Urinary bladder (tissue), 4 donors: ENCODE results near the gene TTC19. TPM values are rescaled to one million over a fixed set of nuclear protein-coding genes. Genes with fewer than 3 reads are reported as not detected.
"Not testable (repeated sequence)": the region's sequence is repeated elsewhere in the genome, so short reads cannot be mapped to it uniquely, and the experiment has no call there.

Experiments used
- DNase-seq: peaks from one replicate; pipeline ENCODE4 v3.0.0-alpha.2; 2015; ENCODE audit errors: extremely low spot score
- H3K27ac ChIP-seq: one replicate; pipeline ENCODE4 v1.5.1; 2013; ENCODE audit warnings: low read depth, mild to moderate bottlenecking, moderate library complexity
- H3K36me3 ChIP-seq: one replicate; pipeline ENCODE4 v1.6.1; 2013; ENCODE audit warnings: mild to moderate bottlenecking, moderate library complexity; ENCODE audit not compliant: insufficient read depth
- H3K4me1 ChIP-seq: one replicate; pipeline ENCODE4 v1.6.1; 2013; ENCODE audit warnings: mild to moderate bottlenecking, moderate library complexity; ENCODE audit not compliant: insufficient read depth
- H3K4me3 ChIP-seq: one replicate; pipeline ENCODE4 v1.5.1; 2013; ENCODE audit warnings: low read depth, low read length
- WGBS: extraction: QIAGEN DNeasy Blood & Tissue Kit; methylation state at CpG from one replicate; pipeline ENCODE4 v1.1.7; 2013; 5-methylcytosine and 5-hydroxymethylcytosine counted together
- polyA plus RNA-seq: library from polyadenylated mRNA; stranded (reverse); fragments of 200-250 nt; gene quantifications from one replicate; pipeline ENCODE4 v1.2.3, GENCODE V29; 2013
- total RNA-seq: library from RNA; depleted of rRNA; stranded (reverse); fragments of >200 nt; gene quantifications from one replicate; pipeline ENCODE4 v1.2.3, GENCODE V29; 2014
- donor health status: healthy with polysubstance abuse.
- donor health status: healthy.

The TTC19 gene
- total and polyA plus RNA-seq, 2 donors = 17.3 to 32.7 TPM

DNA sequence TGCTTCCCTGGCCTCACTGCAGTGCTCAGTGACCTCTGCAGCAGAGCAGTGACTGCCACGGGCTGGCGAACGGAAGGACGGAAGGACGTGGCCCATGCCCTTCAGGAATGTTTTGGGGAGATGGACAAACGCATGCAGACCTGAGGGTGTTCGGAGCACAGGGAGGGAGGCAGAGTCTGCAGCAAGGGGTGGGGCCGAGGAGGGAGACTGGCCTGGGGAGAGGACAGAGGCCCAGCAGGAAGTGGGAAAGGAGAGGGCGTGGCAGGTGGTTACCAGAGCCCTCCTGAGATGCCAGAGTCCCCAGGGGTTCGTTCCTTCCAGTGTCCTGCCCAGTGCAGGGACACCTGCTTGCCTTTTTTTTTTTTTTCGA, 32.8 kb upstream of the TTC19 start:
- 60% methylated on average over 11 of the region's 11 CpGs for WGBS
- no peak for DNase-seq

DNA sequence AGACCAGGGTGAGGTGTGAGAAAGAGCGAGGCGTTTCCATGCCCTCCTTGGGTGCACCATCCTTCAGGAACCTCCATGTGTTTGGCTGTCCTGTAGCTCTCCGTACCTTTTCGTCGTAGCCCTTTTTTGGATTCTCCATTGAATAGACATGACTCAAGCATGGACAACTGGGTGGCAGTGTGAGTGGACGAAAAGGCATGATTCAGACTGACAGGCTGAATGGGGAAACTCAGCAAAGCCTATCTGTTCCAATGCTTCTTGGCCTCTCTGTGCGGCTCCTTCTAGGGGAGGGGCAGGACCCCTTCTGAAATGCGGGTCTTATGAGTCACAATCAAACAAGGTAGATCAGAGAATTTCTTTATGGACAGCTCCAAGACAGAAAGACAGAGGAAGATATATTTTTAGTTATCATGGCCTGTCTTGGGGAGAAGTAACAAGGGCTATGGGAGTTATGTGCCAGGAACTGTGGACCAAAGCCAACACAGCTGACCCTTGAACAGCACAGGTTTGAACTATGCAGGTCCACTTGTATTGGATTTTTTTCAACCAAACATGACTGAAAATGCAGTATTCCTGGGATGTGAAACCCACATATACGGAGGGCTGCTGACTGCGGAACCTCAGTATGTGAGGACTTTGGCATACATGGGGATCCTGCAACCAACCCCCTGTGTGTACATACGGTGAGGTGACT, 31.8 kb upstream of the TTC19 start:
- Histone ChIP-seq H3K27ac (no peak overlapping the region), H3K36me3 (no peaks in the 10 kb centered on the region), H3K4me1 (no peaks in the 10 kb centered on the region), H3K4me3 (no peak overlapping the region)
- WGBS = 92% methylated on average over 11 of the region's 11 CpGs
- DNase-seq = no peak

More for the DNA sequence above, 32.8 kb upstream of the TTC19 start:
- Histone ChIP-seq H3K36me3 (no peaks in the 10 kb centered on the region), H3K4me1 (no peaks in the 10 kb centered on the region), H3K27ac (no peak overlapping the region), H3K4me3 (no peak overlapping the region)

DNA sequence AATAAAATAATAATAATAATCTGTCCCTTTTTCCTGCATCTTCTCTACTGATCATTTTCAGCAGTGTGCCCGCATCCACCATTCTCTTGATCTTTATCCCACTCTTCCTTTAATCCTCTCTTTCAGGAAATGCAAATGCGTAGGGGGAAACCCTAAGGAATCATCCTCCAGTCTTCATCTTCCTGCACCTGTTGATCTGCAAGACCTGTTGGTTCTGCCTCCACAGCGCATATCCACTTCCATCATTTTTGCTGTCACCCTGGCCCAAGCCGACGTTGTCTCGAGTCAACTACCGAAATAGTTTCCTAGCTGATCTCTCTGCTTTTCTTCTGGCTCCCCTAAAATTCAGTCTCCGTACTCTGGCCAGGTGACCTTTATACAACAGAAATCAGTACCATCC, 30.2 kb upstream of the TTC19 start:
- WGBS = 97% methylated on average over 8 of the region's 8 CpGs
- Histone ChIP-seq H3K36me3 (no peaks in the 10 kb centered on the region), H3K4me3 (no peak overlapping the region), H3K27ac (no peak overlapping the region), H3K4me1 (no peaks in the 10 kb centered on the region)
- no peak for DNase-seq

DNA sequence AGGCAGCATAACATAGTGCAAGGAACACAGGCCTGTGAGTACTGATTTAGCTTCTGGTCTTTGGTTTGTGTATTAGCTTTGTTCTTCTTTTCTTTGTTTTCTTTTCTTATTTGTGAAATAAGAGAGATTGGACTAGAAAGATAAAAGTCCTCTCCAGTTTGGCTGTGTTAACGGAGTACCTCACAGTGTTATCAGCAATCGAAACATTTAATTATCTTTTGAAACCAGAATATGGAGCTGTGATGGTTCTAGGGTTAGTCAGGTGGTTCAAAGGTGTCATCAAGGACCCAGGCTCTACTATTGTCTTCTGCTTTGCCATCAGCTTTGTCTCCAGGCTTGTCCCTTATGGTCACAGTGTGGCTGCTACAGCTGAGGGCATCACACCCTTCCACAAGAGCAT, 29.1 kb upstream of the TTC19 start:
- Histone ChIP-seq H3K4me3 (no peak overlapping the region), H3K27ac (no peak overlapping the region), H3K36me3 (no peaks in the 10 kb centered on the region), H3K4me1 (no peaks in the 10 kb centered on the region)
- no peak for DNase-seq
- 96% methylated on average over 2 of the region's 2 CpGs for WGBS

DNA sequence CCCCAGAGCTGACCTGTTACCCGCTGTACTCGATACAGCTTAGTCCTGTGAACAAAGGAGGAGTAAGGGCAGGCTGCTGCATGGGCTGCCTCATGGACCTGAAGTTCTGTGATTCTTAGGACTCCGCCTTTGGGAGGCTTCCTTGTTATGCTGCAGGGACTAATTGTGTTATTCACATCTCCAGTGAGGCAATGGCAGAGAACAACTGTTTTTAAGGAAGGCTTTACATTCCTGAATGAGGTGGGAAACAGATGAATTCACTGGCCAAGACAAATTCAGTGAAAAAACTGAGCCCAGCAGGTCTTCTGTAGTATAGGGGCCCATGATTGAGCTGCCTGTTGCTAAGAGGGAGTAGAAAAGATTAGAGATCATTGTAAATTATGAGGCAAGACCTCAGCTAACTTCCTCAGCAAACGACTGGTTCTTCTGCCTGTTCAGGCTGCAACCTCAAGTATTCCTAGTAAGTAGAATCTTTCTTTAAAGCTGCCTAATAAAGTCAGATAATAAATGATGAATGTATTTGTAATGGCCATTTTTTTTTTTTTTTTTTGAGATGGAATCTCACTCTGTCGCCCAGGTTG, 28.4 kb upstream of the TTC19 start:
- Histone ChIP-seq H3K27ac (no peak overlapping the region), H3K4me1 (no peaks in the 10 kb centered on the region), H3K36me3 (no peaks in the 10 kb centered on the region), H3K4me3 (no peak overlapping the region)
- DNase-seq = no peak
- WGBS = 78% methylated on average over 5 of the region's 5 CpGs

DNA sequence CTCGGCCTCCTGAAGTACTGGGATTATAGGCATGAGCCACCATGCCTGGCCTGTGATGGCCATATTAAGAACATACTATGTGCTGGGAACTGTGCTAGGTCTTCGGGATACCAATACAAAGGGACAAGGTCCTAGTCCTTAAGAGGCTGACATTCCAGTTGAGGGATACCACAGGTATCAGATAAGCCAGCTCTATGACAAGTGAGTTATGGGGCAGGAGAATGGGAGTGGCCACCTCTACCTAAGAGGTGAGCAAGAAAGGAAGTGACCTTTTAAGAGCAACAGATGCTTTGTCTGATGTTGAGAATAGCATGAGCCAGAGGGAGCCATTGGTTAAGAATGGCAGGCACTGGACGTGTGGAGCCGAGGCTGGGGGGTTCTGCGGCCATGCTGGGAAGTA, 27.7 kb upstream of the TTC19 start:
- H3K4me3 ChIP-seq = no peak overlapping the region
- peaks cover 3% of the 10 kb centered on the region for H3K36me3 ChIP-seq
- no peaks in the 10 kb centered on the region for H3K4me1 ChIP-seq
- DNase-seq = no peak
- no peak overlapping the region for H3K27ac ChIP-seq
- WGBS = 93% methylated on average over 5 of the region's 5 CpGs

DNA sequence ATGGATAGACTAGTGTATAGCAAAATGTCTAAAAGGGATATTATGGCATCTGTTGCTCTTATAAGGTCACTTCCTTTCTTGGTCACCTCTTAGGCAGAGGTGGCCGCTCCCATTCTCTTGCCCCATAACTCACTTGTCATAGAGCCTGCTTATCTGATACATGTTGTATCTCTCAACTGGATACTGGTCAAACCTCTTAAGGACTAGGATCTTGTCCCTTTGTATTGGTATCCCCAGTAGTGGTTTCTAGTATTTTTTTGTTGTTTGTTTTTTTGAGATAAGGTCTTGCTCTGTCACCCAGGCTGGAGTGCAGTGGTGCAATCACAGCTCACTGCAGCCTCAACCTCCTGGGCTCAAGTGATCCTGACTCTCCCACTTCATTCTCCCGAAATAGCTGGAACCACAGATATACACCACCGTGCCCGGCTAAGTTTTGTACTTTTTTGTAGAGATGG, 27.1 kb upstream of the TTC19 start:
- Histone ChIP-seq H3K4me1 (no peaks in the 10 kb centered on the region), H3K4me3 (no peak overlapping the region), H3K27ac (no peak overlapping the region), H3K36me3 (peaks cover 3% of the 10 kb centered on the region)
- no peak for DNase-seq
- 95% methylated on average over 4 of the region's 4 CpGs for WGBS

DNA sequence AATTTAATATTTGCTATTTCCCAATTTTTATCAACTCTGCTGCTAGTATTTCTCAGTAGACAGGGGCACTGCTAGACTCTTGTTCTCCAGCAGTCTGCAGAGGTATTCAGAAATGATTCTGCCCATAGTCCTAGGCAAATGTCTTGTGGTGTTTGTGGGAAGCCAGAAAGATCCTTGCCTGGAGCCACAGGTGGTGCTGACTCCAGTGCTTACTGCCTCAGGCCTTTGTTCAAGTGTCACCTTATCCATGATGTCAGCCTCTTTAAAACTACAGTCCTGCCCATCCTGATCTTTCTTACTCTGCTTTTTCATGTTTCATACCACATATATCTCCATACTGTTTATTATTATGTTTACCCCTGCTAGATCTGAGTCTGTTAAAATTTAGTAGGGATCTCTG, 26.6 kb upstream of the TTC19 start:
- H3K27ac ChIP-seq = no peak overlapping the region
- no peak overlapping the region for H3K4me3 ChIP-seq

DNA sequence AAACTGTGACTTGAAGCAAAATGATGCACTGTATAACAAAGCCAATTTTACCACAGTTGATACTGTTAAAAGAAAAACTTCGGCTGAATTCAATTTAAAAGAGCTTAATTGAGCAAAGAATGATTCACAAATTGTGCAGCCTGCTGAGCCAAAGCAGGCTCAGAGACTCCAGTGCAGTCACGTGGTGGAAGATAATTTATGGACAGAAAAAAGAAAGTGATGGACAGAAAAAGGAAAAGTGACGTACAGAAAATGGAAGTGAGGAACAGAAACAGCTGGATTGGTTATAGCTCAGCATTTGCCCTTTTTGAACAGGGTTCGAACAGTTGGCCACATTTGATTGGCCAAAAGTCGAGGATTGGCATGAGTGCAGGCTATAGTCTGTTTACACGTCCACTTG, 25.8 kb upstream of the TTC19 start:
- Histone ChIP-seq H3K4me3 (no peak overlapping the region), H3K36me3 (peaks cover 3% of the 10 kb centered on the region), H3K27ac (no peak overlapping the region), H3K4me1 (no peaks in the 10 kb centered on the region)
- 87% methylated on average over 6 of the region's 6 CpGs for WGBS
- DNase-seq = no peak

More for the DNA sequence above, 26.6 kb upstream of the TTC19 start:
- no peak for DNase-seq
- no peaks in the 10 kb centered on the region for H3K4me1 ChIP-seq
- H3K36me3 ChIP-seq = peaks cover 3% of the 10 kb centered on the region

DNA sequence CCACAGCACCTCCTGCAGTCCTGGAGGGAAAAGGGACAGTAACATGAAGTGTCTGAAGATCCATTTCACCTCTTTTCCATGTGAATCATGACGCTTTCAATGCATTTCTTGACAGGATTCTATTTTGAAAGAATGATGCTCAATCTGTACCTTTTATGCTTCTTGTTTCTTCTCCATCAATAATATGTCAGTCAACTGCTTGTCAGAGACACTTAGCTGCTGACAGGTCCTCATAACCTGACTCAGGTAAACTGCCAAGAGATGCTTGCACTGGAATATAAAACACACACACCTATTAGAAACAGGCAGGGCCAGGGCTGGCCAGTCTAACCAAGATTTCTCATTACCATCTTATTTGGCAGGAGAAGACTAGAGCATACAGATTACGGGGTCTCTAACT, 21.7 kb upstream of the TTC19 start:
- Histone ChIP-seq H3K4me1 (no peaks in the 10 kb centered on the region), H3K4me3 (no peak overlapping the region), H3K27ac (no peak overlapping the region), H3K36me3 (peaks cover 3% of the 10 kb centered on the region)
- WGBS = 96% methylated on average over 2 of the region's 2 CpGs
- DNase-seq = no peak

DNA sequence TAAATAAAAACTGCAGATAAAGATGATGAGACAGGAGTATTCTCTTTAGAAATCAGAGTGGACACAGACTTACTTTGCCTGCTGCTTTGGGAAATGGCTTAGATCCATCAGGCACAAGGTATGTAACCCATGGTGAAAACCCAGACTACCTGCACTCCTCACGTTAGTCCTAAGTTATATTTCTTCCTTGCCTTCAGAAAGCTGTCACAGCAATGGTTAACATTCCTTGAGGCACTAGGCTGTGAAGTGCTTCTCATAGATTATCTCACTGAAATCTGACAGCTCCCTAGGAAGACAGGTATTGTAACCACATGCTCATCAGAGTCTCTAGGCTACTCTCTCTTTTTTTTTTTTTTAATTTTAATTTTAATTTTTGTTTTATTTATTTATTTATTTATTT, 21.0 kb upstream of the TTC19 start:
- peaks cover 3% of the 10 kb centered on the region for H3K36me3 ChIP-seq
- H3K27ac ChIP-seq = no peak overlapping the region
- no peak overlapping the region for H3K4me3 ChIP-seq
- H3K4me1 ChIP-seq = no peaks in the 10 kb centered on the region
- no peak for DNase-seq
- WGBS = 88% methylated on average over 1 of the region's 1 CpG

DNA sequence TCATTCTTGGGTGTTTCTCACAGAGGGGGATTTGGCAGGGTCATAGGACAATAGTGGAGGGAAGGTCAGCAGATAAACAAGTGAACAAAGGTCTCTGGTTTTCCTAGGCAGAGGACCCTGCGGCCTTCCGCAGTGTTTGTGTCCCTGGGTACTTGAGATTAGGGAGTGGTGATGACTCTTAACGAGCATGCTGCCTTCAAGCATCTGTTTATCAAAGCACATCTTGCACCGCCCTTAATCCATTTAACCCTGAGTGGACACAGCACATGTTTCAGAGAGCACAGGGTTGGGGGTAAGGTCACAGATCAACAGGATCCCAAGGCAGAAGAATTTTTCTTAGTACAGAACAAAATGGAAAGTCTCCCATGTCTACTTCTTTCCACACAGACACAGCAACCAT, 20.6 kb upstream of the TTC19 start:
- not testable (repeated sequence) for H3K4me1 ChIP-seq, DNase-seq, H3K36me3 ChIP-seq, H3K27ac ChIP-seq, H3K4me3 ChIP-seq
- WGBS = 73% methylated on average over 2 of the region's 4 CpGs

DNA sequence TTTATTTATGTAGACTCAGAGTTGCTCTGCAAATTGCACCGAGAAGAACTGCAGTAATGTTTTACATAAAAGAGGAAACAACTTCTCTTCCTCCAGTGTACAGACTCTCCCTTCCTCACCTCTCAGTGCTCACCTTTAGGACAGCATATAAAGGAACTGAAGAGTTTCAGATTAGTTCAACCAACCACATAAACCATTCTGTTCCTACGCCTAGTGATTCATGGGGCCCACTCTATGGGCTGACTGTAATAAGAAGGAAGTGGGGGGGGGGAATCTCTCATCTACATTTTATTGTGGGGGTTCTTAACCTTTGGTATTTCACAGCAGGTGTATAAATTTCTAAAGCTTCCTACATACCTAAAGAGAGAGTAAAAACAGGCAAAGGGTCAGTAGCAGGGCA, 18.4 kb upstream of the TTC19 start:
- H3K4me1 ChIP-seq = no peaks in the 10 kb centered on the region
- H3K27ac ChIP-seq = no peak overlapping the region
- WGBS = 63% methylated on average over 2 of the region's 2 CpGs
- peaks cover 3% of the 10 kb centered on the region for H3K36me3 ChIP-seq
- H3K4me3 ChIP-seq = no peak overlapping the region
- DNase-seq = no peak

DNA sequence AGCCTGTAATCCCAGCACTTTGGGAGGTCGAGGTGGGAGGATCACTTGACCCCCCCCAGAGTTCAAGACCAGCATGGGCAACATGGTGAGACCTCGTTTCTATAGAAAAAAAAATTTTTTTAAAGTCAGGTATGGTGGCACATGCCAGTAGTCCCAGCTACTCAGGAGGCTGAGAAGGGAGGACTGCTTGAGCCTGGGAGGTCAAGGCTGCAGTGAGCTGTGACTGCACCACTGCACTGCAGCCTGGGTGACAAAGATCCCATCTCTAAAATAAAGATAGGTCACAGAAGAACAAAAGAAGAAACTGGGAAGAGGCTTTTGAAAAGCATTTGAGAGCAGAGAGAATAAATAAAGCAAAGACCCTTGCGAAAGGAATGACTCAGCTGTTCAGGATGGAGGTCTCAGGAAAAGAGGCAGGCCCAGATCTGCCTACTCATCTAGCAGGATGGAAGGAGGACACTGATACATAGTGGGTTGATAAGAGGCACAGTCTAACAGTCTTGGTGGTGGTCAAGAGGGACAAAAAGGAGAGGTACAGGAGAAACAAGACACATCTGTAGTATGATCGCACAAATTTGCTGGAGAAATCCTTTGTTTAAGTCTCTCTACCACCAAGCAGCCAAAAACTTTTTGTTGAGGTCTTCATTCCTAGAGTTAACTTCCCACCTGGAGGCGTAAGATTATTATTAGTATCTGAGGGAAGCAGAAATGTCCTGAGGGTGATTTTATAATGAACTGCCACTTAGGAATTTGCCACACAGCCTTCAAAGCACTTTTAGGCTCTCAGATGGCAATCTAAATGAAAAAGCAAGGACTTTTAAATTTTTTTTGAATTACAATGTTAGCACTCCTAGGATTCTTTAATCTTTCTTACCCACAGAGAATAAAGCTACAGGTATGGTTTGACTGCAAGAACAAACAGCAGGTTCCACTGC, 17.7 kb upstream of the TTC19 start:
- WGBS = 81% methylated on average over 5 of the region's 5 CpGs
- H3K4me3 ChIP-seq = no peak overlapping the region
- no peaks in the 10 kb centered on the region for H3K4me1 ChIP-seq
- peaks cover 2% of the 10 kb centered on the region for H3K36me3 ChIP-seq
- no peak overlapping the region for H3K27ac ChIP-seq
- DNase-seq = no peak
